CD4-positive, CD25-positive, alpha-beta regulatory T cell (primary cell): ENCODE data around the gene CELF2. TPM values are rescaled to one million over a fixed set of nuclear protein-coding genes. Genes with fewer than 3 reads are reported as not detected.

ENCODE experiments used
- ATAC-seq, 2 donors: fragments of 150-1000 bp; cut with Tn5 transposase; one replicate each; pipeline ENCODE4 v1.10.0; 2021; ENCODE audit warnings: low read depth in 2 of 2, moderate number of reproducible peaks in 2 of 2, moderate library complexity in 1 of 2
- DNase-seq, 3 donors: peaks; one replicate each; pipeline versions ENCODE4 v3.0.0 to v3.0.0-alpha.2; 2012 to 2022; ENCODE audit warnings: mixed read lengths in 1 of 3
- H3K27ac ChIP-seq: one replicate; pipeline ENCODE4 v1.7.0; 2013; ENCODE audit warnings: mild to moderate bottlenecking, low read length; ENCODE audit not compliant: insufficient read depth, poor library complexity, severe bottlenecking
- H3K27me3 ChIP-seq: one replicate; pipeline ENCODE4 v1.7.0; 2013; ENCODE audit warnings: low read length; ENCODE audit not compliant: control insufficient read depth, insufficient read depth
- H3K36me3 ChIP-seq: one replicate; pipeline ENCODE4 v1.7.0; 2013; ENCODE audit warnings: mild to moderate bottlenecking, low read length, moderate library complexity; ENCODE audit not compliant: control insufficient read depth, insufficient read depth
- H3K4me1 ChIP-seq: 2 replicates; pipeline ENCODE4 v1.7.0; 2013; ENCODE audit warnings: mild to moderate bottlenecking, low read length; ENCODE audit not compliant: insufficient read depth, control insufficient read depth, poor library complexity, severe bottlenecking
- H3K4me3 ChIP-seq: one replicate; pipeline ENCODE4 v1.7.0; 2013; ENCODE audit warnings: low read depth, mild to moderate bottlenecking, low read length, moderate library complexity
- H3K9me3 ChIP-seq, 2 experiments: 1 replicate in 1 of 2; 2 replicates in 1 of 2; pipeline ENCODE4 v1.7.0; 2013; ENCODE audit warnings: low read length in 2 of 2, mild to moderate bottlenecking in 1 of 2, moderate library complexity in 1 of 2; ENCODE audit not compliant: control insufficient read depth in 2 of 2
- H3K27ac Mint-ChIP-seq, 3 donors: one replicate each; pipeline ENCODE4 v1.8.0; 2020 to 2022; ENCODE audit warnings: mild to moderate bottlenecking in 3 of 3, mixed read lengths in 3 of 3, moderate library complexity in 2 of 3
- H3K27me3 Mint-ChIP-seq: one replicate; pipeline ENCODE4 v1.8.0; 2022; ENCODE audit warnings: mild to moderate bottlenecking, mixed read lengths
- H3K36me3 Mint-ChIP-seq: one replicate; pipeline ENCODE4 v1.8.0; 2020; ENCODE audit warnings: mixed read lengths
- H3K4me1 Mint-ChIP-seq, 4 donors: one replicate each; pipeline ENCODE4 v1.8.0; 2020 to 2022; ENCODE audit warnings: mixed read lengths in 4 of 4, mild to moderate bottlenecking in 1 of 4
- H3K4me3 Mint-ChIP-seq, 4 donors: one replicate each; pipeline ENCODE4 v1.8.0; 2020 to 2022; ENCODE audit warnings: mild to moderate bottlenecking in 4 of 4, mixed read lengths in 4 of 4, moderate library complexity in 3 of 4
- H3K9me3 Mint-ChIP-seq, 7 donors: one replicate each; pipeline ENCODE4 v1.8.0; 2020 to 2022; ENCODE audit warnings: mixed read lengths in 7 of 7, mild to moderate bottlenecking in 3 of 7, moderate library complexity in 2 of 7
- polyA plus RNA-seq, 4 donors: library from polyadenylated mRNA; unstranded; fragments of 300-500 nt; fragmentation: Illumina TruSeq; gene quantifications; one replicate each; pipeline ENCODE4 v1.2.3, GENCODE V29; 2021
- total RNA-seq: library from RNA; stranded (reverse); gene quantifications from one replicate; pipeline ENCODE4 v1.2.3, GENCODE V29; 2022

Gene CELF2
- total and polyA plus RNA-seq, 5 donors from 2014 or later, result 117 to 230 (median 150) TPM

DNA sequence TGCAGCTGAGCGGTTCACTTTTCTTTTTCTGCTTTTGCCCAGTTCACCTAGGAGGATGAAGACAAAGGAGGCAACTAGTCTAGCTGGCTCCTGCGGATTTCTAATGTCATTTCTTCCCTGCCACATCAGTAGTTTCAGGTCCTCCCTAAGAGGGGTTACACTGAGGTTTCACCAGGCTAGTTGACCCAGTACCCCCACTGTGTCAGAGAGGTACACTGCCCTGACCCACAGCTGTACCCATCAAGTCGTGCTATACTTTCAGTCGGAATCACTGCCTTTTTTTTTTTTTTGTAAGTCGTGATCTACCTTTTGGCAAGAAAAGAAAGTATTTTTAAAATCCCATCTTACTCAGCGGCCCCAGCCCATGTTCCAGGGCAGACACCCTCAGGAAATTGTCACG, 243.5 kb downstream of the CELF2 start:
- H3K27me3 ChIP-seq, result no peaks in the 10 kb centered on the region

DNA sequence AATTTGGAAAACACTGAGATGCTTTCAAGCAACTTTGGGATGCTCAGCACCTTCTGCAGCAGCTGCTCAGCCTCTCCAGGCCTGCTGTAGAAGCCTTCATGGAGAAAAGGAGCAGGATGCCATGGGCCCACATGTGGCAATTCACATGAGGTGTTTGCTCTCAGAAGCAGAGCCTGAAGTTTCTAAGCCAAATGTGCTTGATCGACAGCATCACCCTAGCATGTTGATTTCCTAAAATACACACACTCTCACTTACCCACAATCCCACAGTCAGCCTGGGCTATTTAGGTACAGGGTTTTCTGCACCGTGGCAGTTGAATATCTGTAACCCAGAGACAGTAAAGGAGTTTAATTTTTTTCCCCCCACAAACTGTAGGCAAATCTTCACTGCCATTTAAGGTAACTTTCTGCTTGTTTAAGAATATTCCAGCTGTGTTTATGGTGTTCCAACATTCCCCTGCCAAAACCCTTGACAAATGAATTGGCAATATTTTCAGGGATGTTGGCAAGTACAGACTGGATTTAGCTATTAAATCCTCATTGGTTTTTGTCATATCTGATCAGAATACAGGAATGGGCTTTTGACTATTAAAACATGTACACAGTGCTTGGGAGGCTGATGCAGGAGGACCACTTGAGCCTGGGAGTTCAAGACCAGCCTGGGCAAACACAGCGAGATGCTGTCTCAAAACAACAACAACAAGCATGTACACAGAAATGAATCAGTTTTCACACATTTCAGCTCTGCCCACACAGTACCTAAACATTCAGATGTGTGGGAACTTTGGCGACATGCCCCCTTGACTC, 244.2 kb downstream of the CELF2 start:
- no peaks in the 10 kb centered on the region for H3K9me3 ChIP-seq
- peaks cover 42% of the 10 kb centered on the region for H3K4me1 ChIP-seq
- H3K27me3 ChIP-seq, result no peaks in the 10 kb centered on the region
- H3K4me3 Mint-ChIP-seq, result peak overlapping the region in 2 of 4 donors; percentile 6 to 38
- H3K27me3 Mint-ChIP-seq, result no peaks in the 10 kb centered on the region
- DNase-seq, result no peak
- peaks cover 74% of the 10 kb centered on the region for H3K36me3 Mint-ChIP-seq
- ATAC-seq, result no peak
- H3K27ac ChIP-seq, result peak overlapping the region; percentile 1
- H3K4me3 ChIP-seq, result no peak overlapping the region
- peaks cover 45 to 93% (median 64%) of the 10 kb centered on the region in 4 donors for H3K4me1 Mint-ChIP-seq
- peak overlapping the region in 2 of 3 donors; percentile 6 to 61 for H3K27ac Mint-ChIP-seq
- no peaks in the 10 kb centered on the region for H3K9me3 Mint-ChIP-seq
- peaks cover 94% of the 10 kb centered on the region for H3K36me3 ChIP-seq

More for the DNA sequence above, 243.5 kb downstream of the CELF2 start:
- peaks cover 42% of the 10 kb centered on the region for H3K4me1 ChIP-seq
- H3K4me3 ChIP-seq, result no peak overlapping the region
- DNase-seq (no peak), ATAC-seq (no peak)
- Mint-ChIP-seq H3K4me3 (peak overlapping the region in 1 of 4 donors; percentile 38), H3K27me3 (no peaks in the 10 kb centered on the region), H3K36me3 (peaks cover 71% of the 10 kb centered on the region), H3K9me3 (no peaks in the 10 kb centered on the region), H3K27ac (peak overlapping the region in 1 of 3 donors; percentile 61), H3K4me1 (peaks cover 39 to 91% (median 61%) of the 10 kb centered on the region in 4 donors)
- no peaks in the 10 kb centered on the region for H3K9me3 ChIP-seq
- peak overlapping the region; percentile 1 for H3K27ac ChIP-seq
- H3K36me3 ChIP-seq, result peaks cover 96% of the 10 kb centered on the region

- Histone ChIP-seq H3K4me3 (no peak overlapping the region), H3K9me3 (no peaks in the 10 kb centered on the region), H3K27ac (peak overlapping the region; percentile 35), H3K27me3 (no peaks in the 10 kb centered on the region), H3K36me3 (peaks cover 94% of the 10 kb centered on the region), H3K4me1 (peaks cover 41% of the 10 kb centered on the region)
- Mint-ChIP-seq H3K27me3 (no peaks in the 10 kb centered on the region), H3K9me3 (no peaks in the 10 kb centered on the region), H3K4me1 (peaks cover 53 to 93% (median 59%) of the 10 kb centered on the region in 4 donors), H3K4me3 (peak overlapping the region in 1 of 4 donors; percentile 3), H3K27ac (peak overlapping the region in 2 of 3 donors; percentile 61 to 64), H3K36me3 (peaks cover 71% of the 10 kb centered on the region)
- DNase-seq (no peak), ATAC-seq (no peak)
Observed at GRCh38 chr10:11262494-11263345, 245.0 kb downstream of the CELF2 start.

DNA sequence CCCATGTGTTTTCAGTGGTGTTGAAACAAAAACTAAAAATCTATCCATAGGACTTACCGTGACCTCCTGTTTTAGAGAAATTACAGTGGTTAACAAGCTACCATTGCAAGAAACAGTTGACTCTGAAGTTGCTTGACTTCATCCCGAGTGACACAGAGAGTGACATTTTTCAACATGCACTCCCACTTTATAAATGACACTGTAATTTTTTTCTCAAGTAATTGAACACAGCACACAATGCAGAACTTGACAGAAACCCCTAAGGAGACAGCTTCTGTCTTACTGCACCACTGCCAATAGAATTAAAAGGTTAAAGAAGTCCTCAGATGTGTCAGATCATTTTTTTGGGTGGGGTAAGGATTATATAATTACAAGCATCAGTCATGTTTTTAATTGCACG, 246.1 kb downstream of the CELF2 start:
- Histone ChIP-seq H3K9me3 (no peaks in the 10 kb centered on the region), H3K36me3 (peaks cover 92% of the 10 kb centered on the region), H3K4me1 (peaks cover 41% of the 10 kb centered on the region), H3K27me3 (no peaks in the 10 kb centered on the region), H3K27ac (peak overlapping the region; percentile 35), H3K4me3 (no peak overlapping the region)
- peak overlapping the region in 1 of 4 donors; percentile 7 for H3K4me3 Mint-ChIP-seq
- H3K36me3 Mint-ChIP-seq, result peaks cover 60% of the 10 kb centered on the region
- DNase-seq (no peak), ATAC-seq (no peak)
- H3K4me1 Mint-ChIP-seq, result peaks cover 50 to 91% (median 54%) of the 10 kb centered on the region in 4 donors
- H3K27me3 Mint-ChIP-seq, result no peaks in the 10 kb centered on the region
- no peaks in the 10 kb centered on the region for H3K9me3 Mint-ChIP-seq
- peak overlapping the region; percentile 60 to 91 (median 64) for H3K27ac Mint-ChIP-seq

DNA sequence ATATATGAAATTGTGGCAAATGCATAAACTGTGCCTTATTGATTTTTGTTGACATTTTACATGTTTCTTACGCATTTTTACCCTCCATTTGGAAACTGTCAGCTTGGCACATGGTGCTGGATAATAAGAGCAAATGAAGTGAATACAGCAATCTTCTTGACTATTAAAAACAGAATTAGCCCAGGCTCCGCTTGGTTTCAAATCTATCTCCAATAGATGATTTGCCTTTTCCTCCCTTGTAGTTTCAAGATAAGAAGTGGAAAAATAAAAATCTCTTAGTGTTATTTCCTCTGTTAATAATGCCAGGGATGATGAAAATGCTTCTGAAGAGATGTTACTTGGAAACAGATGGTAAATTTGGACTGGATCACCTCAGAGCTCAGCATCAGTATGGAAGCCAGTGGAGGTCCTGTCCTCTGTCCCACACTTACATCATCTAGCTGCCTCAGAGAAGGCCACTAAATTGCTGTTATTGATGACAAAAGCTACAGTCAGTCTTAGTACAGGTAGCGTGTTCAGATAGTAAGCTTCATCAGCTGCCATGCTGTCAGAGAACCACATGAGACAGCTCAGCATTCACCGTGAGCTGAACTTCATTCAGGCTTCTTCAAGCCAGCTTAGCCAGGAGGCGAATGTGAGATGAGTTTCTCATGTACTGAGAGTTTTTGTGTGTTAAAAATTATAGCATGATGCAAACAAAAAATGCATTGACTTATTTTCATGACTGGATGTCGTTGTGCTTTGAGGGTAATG, 246.8 kb downstream of the CELF2 start:
- peak overlapping the region in 1 of 4 donors; percentile 12 for H3K4me3 Mint-ChIP-seq
- H3K36me3 ChIP-seq, result peaks cover 90% of the 10 kb centered on the region
- H3K4me1 ChIP-seq, result peaks cover 41% of the 10 kb centered on the region
- no peaks in the 10 kb centered on the region for H3K27me3 ChIP-seq
- H3K27ac ChIP-seq, result peak overlapping the region; percentile 42
- H3K9me3 ChIP-seq, result no peaks in the 10 kb centered on the region
- DNase-seq (no peak), ATAC-seq (no peak)
- H3K36me3 Mint-ChIP-seq, result peaks cover 62% of the 10 kb centered on the region
- H3K4me1 Mint-ChIP-seq, result peaks cover 54 to 93% (median 59%) of the 10 kb centered on the region in 4 donors
- H3K4me3 ChIP-seq, result no peak overlapping the region
- H3K9me3 Mint-ChIP-seq, result no peaks in the 10 kb centered on the region
- peak overlapping the region; percentile 57 to 91 (median 60) for H3K27ac Mint-ChIP-seq
- H3K27me3 Mint-ChIP-seq, result no peaks in the 10 kb centered on the region

GRCh38 chr10:11265484-11265883, 247.8 kb downstream of the CELF2 start:
- H3K27ac Mint-ChIP-seq, result peak overlapping the region in 2 of 3 donors; percentile 32 to 85
- no peaks in the 10 kb centered on the region for H3K9me3 Mint-ChIP-seq
- peak overlapping the region; percentile 41 for H3K27ac ChIP-seq
- peaks cover 90% of the 10 kb centered on the region for H3K36me3 ChIP-seq
- ATAC-seq (no peak), DNase-seq (no peak)
- no peaks in the 10 kb centered on the region for H3K27me3 Mint-ChIP-seq
- peaks cover 51 to 94% (median 59%) of the 10 kb centered on the region in 4 donors for H3K4me1 Mint-ChIP-seq
- no peaks in the 10 kb centered on the region for H3K27me3 ChIP-seq
- peak overlapping the region in 3 of 4 donors; percentile 8 to 31 (median 12) for H3K4me3 Mint-ChIP-seq
- no peak overlapping the region for H3K4me3 ChIP-seq
- peaks cover 61% of the 10 kb centered on the region for H3K36me3 Mint-ChIP-seq
- H3K9me3 ChIP-seq, result no peaks in the 10 kb centered on the region
- H3K4me1 ChIP-seq, result peaks cover 41% of the 10 kb centered on the region

- Histone ChIP-seq H3K27me3 (no peaks in the 10 kb centered on the region), H3K4me1 (peaks cover 39% of the 10 kb centered on the region), H3K4me3 (no peak overlapping the region), H3K27ac (no peak overlapping the region), H3K36me3 (peaks cover 90% of the 10 kb centered on the region), H3K9me3 (no peaks in the 10 kb centered on the region)
- peak overlapping the region; percentile 32 to 80 (median 73) for H3K27ac Mint-ChIP-seq
- DNase-seq (no peak), ATAC-seq (no peak)
- H3K27me3 Mint-ChIP-seq, result no peaks in the 10 kb centered on the region
- peak overlapping the region in 1 of 4 donors; percentile 39 for H3K4me3 Mint-ChIP-seq
- no peaks in the 10 kb centered on the region for H3K9me3 Mint-ChIP-seq
- H3K36me3 Mint-ChIP-seq, result peaks cover 65% of the 10 kb centered on the region
- H3K4me1 Mint-ChIP-seq, result peaks cover 51 to 92% (median 62%) of the 10 kb centered on the region in 4 donors
Observed at GRCh38 chr10:11266426-11266825, 248.8 kb downstream of the CELF2 start.
